HG02970 (cell line): Measurements from ENCODE around the gene NLK.

Source experiments
- ATAC-seq: cut with Tn5 transposase; IDR thresholded peaks from one replicate; pipeline ENCODE4 v1.9.1; 2021; ENCODE audit warnings: mild to moderate bottlenecking, moderate library complexity, moderate number of reproducible peaks; ENCODE audit not compliant: unreplicated experiment, low FRiP score

The NLK gene

GRCh38 chr17:28244446-28244845, 202.0 kb downstream of the NLK start:
- no peak for ATAC-seq
